Stimulated activated naive CD4-positive, alpha-beta T cell treated with Interleukin-2 at 50 U/mL for 16 hours (primary cell): ENCODE data around the gene LRP2BP.
"Not testable (repeated sequence)": the region's sequence is repeated elsewhere in the genome, so short reads cannot be mapped to it uniquely, and the experiment has no call there.

Experiments used
- DNase-seq: peaks from one replicate; lab custom pipeline; 2025; lab: John Stamatoyannopoulos, UW

LRP2BP gene

DNA sequence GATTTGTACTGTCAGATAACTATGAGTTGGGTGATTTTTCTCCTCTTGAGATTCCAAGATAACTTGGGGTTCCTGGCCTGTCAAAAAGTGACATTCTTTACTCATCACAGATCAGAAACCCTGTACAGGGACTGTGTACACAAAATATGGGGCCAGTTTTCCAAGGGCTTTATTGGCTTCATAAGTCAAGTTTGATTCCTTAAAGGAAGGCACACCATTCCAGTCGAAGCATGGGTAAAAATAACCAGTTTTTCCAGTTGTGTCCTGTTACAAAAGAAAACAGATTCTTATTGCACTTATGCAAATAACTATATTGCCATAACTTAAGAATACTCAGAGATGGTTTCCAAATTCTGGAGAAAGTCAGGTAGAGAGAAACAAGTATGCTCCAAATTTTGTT is 70.0 kb downstream of the LRP2BP start:
- DNase-seq: not testable (repeated sequence)

DNA sequence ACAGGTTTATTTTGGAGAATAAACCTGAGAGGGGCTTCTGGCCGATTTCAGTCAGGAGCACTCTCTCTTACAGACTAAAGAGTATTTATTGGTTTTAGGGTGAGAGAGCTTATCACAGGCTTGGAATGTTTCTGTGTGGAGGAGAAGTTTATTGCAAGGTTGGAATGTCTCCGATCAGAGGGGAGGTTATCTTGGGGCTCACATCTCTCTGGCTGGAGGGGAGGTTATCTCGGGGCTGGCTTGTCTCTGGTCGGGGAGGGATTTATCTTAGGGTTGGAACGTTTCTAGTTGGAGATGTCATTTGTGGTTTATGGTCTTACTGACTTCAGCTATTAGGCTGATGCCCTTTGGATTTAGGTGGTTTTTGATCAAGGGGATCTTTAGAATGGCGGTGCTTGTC is 71.4 kb downstream of the LRP2BP start:
- not testable (repeated sequence) for DNase-seq

DNA sequence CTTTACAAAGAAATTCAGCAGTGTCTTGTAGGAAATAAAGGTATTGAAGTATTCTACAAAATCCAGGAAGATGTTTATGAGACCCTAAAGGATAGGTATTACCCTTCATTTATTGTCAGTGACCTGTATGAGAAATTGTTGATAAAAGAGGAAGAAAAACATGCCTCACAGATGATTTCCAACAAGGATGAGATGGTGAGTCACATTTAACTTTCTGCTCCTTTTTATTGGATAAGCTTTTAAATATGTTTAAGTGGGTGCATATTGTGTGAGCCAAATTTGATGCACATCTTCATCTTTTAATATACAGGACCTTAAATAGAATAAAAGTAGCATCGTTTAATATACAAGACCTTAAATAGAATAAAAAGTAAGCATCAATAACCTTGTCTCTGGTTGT is 72.1 kb downstream of the LRP2BP start:
- DNase-seq: no peak

DNA sequence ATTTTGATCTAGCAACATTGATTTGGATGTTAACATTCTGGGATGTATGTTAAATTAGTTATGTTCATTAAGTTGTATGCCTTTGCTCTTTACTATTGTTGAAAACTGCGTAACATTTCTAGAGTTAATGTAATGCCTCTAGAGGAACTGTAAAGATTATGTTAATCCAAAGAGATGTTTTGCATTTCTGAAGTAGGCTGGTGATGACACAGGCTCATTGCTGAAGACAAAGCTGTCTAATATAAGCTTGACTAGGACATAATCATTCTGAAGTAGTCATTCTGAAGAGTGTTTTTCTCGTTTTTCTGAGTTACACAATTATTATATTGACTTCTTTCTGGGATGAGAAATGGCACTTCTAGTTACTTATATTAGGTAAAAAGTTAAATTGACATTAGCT is 72.9 kb downstream of the LRP2BP start:
- DNase-seq: no peak

DNA sequence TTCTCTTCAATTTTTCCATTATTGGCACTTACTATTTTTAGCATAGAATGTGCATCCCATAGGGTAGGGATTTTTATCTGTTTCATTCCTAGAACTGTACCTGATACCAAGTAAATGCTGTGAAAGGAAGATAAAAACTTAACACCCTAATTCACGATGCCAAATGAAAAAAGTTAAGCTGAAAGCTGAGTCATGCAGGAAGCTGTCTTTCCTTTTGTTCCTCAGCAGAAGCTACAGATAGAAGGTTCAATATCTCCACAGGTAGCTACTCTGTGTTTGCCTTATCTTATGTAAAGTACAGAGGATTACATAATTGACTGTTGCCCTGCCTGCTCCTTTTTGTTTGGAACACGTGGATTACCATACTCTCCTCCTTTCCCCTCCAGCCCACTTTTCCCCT is 77.0 kb downstream of the LRP2BP start:
- no peak for DNase-seq

DNA sequence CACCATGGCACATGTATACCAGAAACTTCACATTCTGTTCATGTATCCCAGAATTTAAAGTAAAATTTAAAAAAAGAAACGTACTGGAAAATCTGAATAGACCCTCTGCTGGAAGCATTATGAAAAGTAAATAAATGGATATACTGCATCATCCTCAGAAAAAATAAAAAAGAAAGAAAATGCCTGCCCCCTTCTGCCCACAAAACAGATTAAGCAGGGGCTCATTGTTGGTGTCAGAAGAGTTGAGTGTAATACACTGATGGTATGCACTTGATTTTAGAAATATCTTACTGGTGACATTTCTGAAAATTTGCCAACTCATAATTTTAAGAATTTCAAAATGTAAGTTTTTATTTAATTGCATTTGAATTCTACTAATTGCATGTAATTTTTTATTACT is 77.8 kb downstream of the LRP2BP start:
- DNase-seq: no peak

DNA sequence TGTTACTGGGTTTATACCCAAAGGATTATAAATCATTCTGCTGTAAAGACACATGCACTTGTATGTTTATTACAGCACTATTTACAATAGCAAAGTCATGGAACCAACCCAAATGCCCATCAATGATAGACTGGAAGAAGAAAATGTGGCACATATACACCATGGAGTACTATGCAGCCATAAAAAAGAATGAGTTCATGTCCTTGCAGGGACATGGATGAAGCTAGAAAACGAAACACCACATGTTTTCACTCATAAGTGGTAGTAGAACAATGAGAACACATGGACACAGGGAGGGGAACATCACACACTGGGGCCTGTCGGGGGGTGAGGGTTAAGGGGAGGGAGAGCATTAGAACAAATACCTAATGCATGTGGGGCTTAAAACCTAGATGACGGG is 78.3 kb downstream of the LRP2BP start:
- not testable (repeated sequence) for DNase-seq
